Measurements from ENCODE around the gene YIPF4.

YIPF4 gene

DNA sequence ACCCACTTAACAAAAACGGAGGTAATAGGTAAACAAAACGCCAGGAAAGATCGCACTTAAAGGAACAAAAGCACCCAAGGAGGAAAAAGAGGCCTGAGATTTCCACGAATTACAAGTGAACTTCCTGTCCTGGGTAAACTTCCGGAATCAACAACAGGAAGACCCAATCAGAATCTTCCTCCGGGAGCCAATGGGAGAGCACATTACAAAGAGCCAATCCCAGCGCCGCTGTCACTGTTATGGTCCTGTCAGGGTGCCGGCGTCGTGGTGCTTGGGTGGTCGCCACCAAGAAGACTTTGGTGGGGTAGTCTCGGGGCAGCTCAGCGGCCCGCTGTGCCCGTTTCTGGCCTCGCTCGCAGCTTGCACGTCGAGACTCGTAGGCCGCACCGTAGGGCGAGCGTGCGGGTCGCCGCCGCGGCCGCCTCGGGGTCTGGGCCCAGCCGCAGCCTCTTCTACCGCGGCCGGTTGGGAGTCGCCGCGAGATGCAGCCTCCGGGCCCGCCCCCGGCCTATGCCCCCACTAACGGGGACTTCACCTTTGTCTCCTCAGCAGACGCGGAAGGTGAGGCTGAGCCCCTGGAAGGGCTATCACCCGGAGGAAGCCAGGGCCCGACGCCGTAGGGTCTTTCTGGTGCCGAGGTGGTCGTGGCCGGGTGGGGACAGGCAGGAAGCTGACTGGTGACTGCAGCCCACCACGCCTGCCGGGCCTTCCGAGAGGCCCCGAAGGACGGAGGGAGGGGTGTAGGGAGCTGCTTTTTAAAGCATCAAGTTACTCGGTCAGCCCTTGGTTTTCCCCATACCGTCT lies at the start of gene YIPF4:
Gene YIPF4 (plus strand): TSS at position 231 of the 804 bp plus-strand sequence. CDS start 252 bp downstream, at position 483.
- TF ChIP-seq, protein P1, sequence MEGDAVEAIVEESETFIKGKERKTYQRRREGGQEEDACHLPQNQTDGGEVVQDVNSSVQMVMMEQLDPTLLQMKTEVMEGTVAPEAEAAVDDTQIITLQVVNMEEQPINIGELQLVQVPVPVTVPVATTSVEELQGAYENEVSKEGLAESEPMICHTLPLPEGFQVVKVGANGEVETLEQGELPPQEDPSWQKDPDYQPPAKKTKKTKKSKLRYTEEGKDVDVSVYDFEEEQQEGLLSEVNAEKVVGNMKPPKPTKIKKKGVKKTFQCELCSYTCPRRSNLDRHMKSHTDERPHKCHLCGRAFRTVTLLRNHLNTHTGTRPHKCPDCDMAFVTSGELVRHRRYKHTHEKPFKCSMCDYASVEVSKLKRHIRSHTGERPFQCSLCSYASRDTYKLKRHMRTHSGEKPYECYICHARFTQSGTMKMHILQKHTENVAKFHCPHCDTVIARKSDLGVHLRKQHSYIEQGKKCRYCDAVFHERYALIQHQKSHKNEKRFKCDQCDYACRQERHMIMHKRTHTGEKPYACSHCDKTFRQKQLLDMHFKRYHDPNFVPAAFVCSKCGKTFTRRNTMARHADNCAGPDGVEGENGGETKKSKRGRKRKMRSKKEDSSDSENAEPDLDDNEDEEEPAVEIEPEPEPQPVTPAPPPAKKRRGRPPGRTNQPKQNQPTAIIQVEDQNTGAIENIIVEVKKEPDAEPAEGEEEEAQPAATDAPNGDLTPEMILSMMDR (IDR thresholded peaks at IDR 0.05; ENCODE audit: control insufficient read depth, extremely low read depth, insufficient read depth): no peak
- DNase-seq (ENCODE audit: low read depth): peak; percentile 81
- H3K4me3 ChIP-seq (ENCODE audit: low read depth, low read length): peak within 1 kb of the TSS; percentile 96

DNA sequence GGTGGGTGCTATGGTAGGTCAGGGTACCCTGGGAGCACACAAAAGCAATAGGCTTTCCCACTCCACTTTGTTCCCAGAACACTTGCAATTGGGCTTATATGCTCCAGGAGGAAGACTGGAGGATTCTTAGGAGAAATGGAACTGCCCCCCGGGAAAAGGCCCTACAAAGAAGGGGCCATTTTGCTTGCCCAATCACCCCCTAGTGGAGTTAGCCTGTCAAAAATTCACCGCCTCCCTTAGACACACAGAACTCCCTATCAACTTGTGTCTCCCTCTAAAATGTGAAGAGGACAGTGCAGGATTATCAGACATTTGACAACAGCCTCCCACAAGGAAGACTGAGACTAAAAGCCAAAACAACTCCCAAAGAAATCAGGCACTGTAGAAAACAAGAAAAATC lies 49.5 kb upstream of the YIPF4 start:
- TF ChIP-seq, protein P1 (IDR thresholded peaks at IDR 0.05; ENCODE audit: control insufficient read depth, extremely low read depth, insufficient read depth): no peak
- no peak overlapping the region for H3K4me3 ChIP-seq (ENCODE audit: low read depth, low read length)
- no peak for DNase-seq (ENCODE audit: low read depth)

DNA sequence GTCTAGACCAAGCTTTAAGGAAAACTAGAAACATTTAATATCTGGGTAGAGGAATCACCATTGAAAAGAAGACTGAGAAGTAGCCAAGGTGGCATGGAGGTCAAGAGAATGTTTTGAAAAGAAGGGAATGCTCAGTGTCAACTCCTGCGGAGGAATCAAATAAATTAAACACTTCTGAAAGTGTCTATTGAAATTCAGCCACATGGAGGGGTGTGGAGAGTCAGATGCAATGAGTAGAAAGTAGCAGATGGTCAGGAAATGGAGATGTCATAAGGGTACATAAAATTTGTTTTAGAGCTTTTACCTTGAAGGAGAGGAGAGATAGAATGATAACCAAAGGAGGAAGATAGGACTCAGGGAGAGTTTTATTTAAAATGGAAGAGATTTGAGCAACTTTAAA lies 48.1 kb upstream of the YIPF4 start:
- no peak for DNase-seq (ENCODE audit: low read depth)
- TF ChIP-seq, protein P1 (IDR thresholded peaks at IDR 0.05; ENCODE audit: control insufficient read depth, extremely low read depth, insufficient read depth): no peak

DNA sequence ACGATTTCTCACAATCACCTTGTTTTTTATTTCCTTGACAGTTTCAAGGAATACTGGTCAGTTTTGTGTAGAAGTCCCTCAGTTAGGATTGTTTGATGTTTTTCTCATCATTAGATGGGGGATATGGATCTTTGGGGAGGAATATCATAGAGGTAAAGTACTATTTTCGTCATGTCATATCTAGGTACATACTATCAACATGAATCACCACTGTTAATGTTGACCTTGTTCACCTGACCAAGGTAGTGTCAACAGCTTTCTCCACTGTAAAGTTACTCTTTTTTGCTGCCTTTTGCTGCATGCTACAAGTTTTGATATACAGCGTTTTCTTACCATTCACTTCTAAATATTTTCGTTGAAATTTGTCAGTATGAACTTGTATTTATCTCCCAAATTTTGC lies 45.7 kb upstream of the YIPF4 start:
- no peak overlapping the region for H3K4me3 ChIP-seq (ENCODE audit: low read depth, low read length)
- no peak for DNase-seq (ENCODE audit: low read depth)
- TF ChIP-seq, protein P1 (IDR thresholded peaks at IDR 0.05; ENCODE audit: control insufficient read depth, extremely low read depth, insufficient read depth): no peak

More for the DNA sequence above, 48.1 kb upstream of the YIPF4 start:
- no peak overlapping the region for H3K4me3 ChIP-seq (ENCODE audit: low read depth, low read length)

DNA sequence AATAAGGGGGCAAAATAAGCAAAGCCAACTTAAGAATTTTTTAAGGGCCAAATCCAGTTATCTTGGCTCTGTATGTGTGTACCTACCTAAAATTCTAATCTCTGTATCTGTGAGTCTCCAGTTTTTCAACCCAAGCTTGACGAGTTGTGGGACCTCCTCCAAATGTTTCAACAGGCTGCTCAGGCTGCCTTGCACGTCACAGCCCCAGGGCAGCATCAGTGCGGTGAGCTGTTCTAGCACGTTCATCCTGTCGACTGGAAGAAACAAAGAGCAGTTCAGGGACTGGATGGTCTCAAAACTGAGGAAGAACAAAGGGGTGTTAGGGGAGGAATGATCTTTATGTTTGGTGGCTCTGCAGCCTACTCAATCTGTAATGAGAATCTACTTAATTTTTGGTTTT lies 42.4 kb upstream of the YIPF4 start:
- H3K4me3 ChIP-seq (ENCODE audit: low read depth, low read length): no peak overlapping the region
- TF ChIP-seq, protein P1 (IDR thresholded peaks at IDR 0.05; ENCODE audit: control insufficient read depth, extremely low read depth, insufficient read depth): no peak
- no peak for DNase-seq (ENCODE audit: low read depth)

DNA sequence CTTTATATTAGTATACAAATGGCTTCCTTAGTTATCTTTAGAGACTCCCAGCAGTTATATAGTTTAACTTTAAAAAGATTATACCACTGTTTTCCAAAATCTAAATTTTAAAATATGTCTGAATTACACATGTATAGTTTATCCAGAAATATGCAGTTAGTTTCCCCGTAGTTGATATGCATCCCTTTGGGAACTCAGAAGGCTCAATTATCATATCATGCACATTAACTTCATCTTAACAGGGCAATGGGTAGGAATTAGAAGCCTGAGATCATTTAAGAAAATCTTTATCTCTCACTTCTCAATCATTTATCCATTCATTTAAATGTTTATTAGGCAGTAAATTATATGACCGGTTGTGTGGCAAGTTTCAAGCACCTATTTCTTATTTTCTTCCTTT lies 40.2 kb upstream of the YIPF4 start:
- H3K4me3 ChIP-seq (ENCODE audit: low read depth, low read length): no peak overlapping the region
- TF ChIP-seq, protein P1 (IDR thresholded peaks at IDR 0.05; ENCODE audit: control insufficient read depth, extremely low read depth, insufficient read depth): no peak
- DNase-seq (ENCODE audit: low read depth): no peak

- TF ChIP-seq, protein P1 (IDR thresholded peaks at IDR 0.05; ENCODE audit: control insufficient read depth, extremely low read depth, insufficient read depth): no peak
- no peak overlapping the region for H3K4me3 ChIP-seq (ENCODE audit: low read depth, low read length)
- no peak for DNase-seq (ENCODE audit: low read depth)
Measured at GRCh38 chr2:32237996-32238395, 39.7 kb upstream of the YIPF4 start.

All from LNCaP clone FGC (cell line).